Measurements from ENCODE around the gene MAST1. TPM values are rescaled to one million over a fixed set of nuclear protein-coding genes. Genes with fewer than 3 reads are reported as not detected.

MAST1 gene
- total RNA-seq, 1 donor from 2014 or later, result not detected

DNA sequence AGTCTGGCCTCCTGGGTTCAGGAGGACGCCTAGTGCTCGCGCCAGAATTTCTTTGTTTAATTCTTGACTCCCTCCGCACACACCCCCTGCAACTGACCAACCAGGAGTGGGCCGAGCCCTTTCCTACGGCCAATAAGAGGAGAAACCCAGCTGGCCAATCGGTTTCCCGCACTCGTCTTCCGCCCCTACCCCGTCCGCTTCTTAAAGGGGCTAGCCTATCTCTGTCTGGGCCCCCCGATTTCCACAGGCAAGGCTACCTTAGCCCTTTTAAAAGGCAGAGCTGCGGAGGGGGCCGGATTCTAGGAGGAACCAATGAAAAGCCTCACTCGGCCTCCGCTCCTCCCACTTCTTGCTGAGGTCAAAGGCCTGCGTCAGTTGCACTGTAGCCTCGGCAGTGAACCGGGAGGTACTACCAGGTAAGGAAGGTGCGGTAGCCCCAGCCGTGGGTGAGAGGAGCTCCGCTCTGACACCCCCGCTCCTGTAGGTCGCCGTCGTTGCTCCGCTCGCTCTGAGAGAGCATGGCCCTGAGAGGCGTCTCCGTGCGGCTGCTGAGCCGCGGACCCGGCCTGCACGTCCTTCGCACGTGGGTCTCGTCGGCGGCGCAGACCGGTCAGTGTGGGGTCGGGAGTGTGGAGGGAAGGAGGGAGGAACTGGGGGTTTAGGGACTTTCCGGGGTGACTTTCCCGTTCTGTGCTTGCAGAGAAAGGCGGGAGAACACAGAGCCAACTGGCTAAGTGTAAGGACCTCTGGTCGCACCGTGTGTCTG, 52.7 kb downstream of the MAST1 start, which contains the start of gene GCDH:
Gene GCDH (plus strand): TSS at position 374 of the 766 bp plus-strand sequence. CDS start 145 bp downstream, at position 519.
- peak within 1 kb of the TSS; percentile 85 to 98 (median 91) for H3K9ac ChIP-seq (ENCODE audit: low read depth in 1 of 3, low read length in 3 of 3)
- peak within 1 kb of the TSS; percentile 93 to 97 (median 96) for H3K4me3 ChIP-seq (ENCODE audit: low read length in 3 of 3)
- H3K27ac ChIP-seq (ENCODE audit: low read depth, low read length), result peak within 1 kb of the TSS; percentile 78
- H3K4me1 ChIP-seq (ENCODE audit: control insufficient read depth in 3 of 3, insufficient read depth in 3 of 3, low read length in 3 of 3), result peaks cover 14 to 19% (median 17%) of the 10 kb centered on the region in 3 donors
- no peaks in the 10 kb centered on the region for H3K9me3 ChIP-seq (ENCODE audit: control insufficient read depth in 3 of 3, low read length in 3 of 3)
- peaks cover 2 to 5% (median 3%) of the 10 kb centered on the region in 3 donors for H3K27me3 ChIP-seq (ENCODE audit: control insufficient read depth in 3 of 3, insufficient read depth in 3 of 3, low read length in 3 of 3)
- H3K36me3 ChIP-seq (ENCODE audit: control insufficient read depth in 3 of 3, insufficient read depth in 3 of 3, low read length in 3 of 3), result peaks cover 19 to 22% (median 21%) of the 10 kb centered on the region in 3 donors

- H3K4me3 ChIP-seq (ENCODE audit: low read length in 3 of 3), result peak overlapping the region; percentile 93 to 97 (median 96)
- H3K27ac ChIP-seq (ENCODE audit: low read depth, low read length), result peak overlapping the region; percentile 78
- H3K27me3 ChIP-seq (ENCODE audit: control insufficient read depth in 3 of 3, insufficient read depth in 3 of 3, low read length in 3 of 3), result peaks cover 0 to 4% (median 0%) of the 10 kb centered on the region in 3 donors
- peak overlapping the region; percentile 85 to 98 (median 91) for H3K9ac ChIP-seq (ENCODE audit: low read depth in 1 of 3, low read length in 3 of 3)
- no peaks in the 10 kb centered on the region for H3K9me3 ChIP-seq (ENCODE audit: control insufficient read depth in 3 of 3, low read length in 3 of 3)
- H3K4me1 ChIP-seq (ENCODE audit: control insufficient read depth in 3 of 3, insufficient read depth in 3 of 3, low read length in 3 of 3), result peaks cover 14 to 18% (median 17%) of the 10 kb centered on the region in 3 donors
- peaks cover 26 to 28% (median 27%) of the 10 kb centered on the region in 3 donors for H3K36me3 ChIP-seq (ENCODE audit: control insufficient read depth in 3 of 3, insufficient read depth in 3 of 3, low read length in 3 of 3)
Measured at GRCh38 chr19:12891553-12892021, 53.3 kb downstream of the MAST1 start.

DNA sequence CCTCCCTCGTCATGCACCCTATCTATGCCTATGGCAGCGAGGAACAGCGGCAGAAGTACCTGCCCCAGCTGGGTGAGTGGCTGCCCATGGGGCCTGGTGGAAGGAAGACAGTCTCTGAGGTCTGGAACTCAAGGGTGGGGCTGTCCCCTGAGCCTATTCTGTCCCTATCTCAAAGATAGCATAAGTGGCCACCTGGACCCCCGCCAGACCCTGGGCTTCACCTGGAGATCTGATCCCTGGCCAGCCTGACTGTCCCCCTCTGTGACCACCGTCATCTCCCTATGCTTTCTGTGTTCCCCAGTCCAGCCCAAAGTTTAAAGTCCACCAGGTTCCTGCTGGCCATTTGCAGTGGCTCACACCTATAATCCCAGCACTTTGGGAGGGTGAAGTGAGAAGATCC, 55.3 kb downstream of the MAST1 start:
- no peak overlapping the region for H3K9ac ChIP-seq (ENCODE audit: low read depth in 1 of 3, low read length in 3 of 3)
- no peaks in the 10 kb centered on the region for H3K27me3 ChIP-seq (ENCODE audit: control insufficient read depth in 3 of 3, insufficient read depth in 3 of 3, low read length in 3 of 3)
- no peak overlapping the region for H3K4me3 ChIP-seq (ENCODE audit: low read length in 3 of 3)
- no peaks in the 10 kb centered on the region for H3K9me3 ChIP-seq (ENCODE audit: control insufficient read depth in 3 of 3, low read length in 3 of 3)
- no peak overlapping the region for H3K27ac ChIP-seq (ENCODE audit: low read depth, low read length)
- peaks cover 14 to 18% (median 17%) of the 10 kb centered on the region in 3 donors for H3K4me1 ChIP-seq (ENCODE audit: control insufficient read depth in 3 of 3, insufficient read depth in 3 of 3, low read length in 3 of 3)
- peaks cover 38 to 44% (median 42%) of the 10 kb centered on the region in 3 donors for H3K36me3 ChIP-seq (ENCODE audit: control insufficient read depth in 3 of 3, insufficient read depth in 3 of 3, low read length in 3 of 3)

DNA sequence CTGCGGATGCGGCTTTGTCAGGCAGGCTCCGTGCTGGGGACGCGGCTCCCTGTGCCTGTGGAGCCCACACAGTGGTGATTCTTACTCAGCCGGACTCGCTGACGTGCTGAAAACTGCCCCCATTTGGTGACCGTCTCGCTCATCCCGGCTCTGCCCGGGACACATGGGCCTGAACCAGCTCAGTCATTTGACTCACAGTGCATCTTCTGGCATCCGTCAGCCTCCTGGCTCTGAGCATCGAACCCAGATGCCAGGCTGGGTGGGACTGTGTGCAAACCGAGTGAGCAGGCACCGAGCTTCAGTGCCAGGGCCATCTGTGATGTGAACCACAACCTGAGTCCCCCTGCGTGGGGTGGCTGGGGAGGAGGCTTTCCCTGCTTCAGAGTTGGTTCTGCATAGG, 58.1 kb downstream of the MAST1 start:
- Histone ChIP-seq H3K9ac (ENCODE audit: low read depth in 1 of 3, low read length in 3 of 3) (peak overlapping the region in 1 of 3 donors; percentile 8), H3K4me1 (ENCODE audit: control insufficient read depth in 3 of 3, insufficient read depth in 3 of 3, low read length in 3 of 3) (peaks cover 7 to 11% (median 7%) of the 10 kb centered on the region in 3 donors), H3K27ac (ENCODE audit: low read depth, low read length) (no peak overlapping the region), H3K9me3 (ENCODE audit: control insufficient read depth in 3 of 3, low read length in 3 of 3) (no peaks in the 10 kb centered on the region), H3K4me3 (ENCODE audit: low read length in 3 of 3) (no peak overlapping the region), H3K36me3 (ENCODE audit: control insufficient read depth in 3 of 3, insufficient read depth in 3 of 3, low read length in 3 of 3) (peaks cover 45 to 57% (median 50%) of the 10 kb centered on the region in 3 donors), H3K27me3 (ENCODE audit: control insufficient read depth in 3 of 3, insufficient read depth in 3 of 3, low read length in 3 of 3) (no peaks in the 10 kb centered on the region)

DNA sequence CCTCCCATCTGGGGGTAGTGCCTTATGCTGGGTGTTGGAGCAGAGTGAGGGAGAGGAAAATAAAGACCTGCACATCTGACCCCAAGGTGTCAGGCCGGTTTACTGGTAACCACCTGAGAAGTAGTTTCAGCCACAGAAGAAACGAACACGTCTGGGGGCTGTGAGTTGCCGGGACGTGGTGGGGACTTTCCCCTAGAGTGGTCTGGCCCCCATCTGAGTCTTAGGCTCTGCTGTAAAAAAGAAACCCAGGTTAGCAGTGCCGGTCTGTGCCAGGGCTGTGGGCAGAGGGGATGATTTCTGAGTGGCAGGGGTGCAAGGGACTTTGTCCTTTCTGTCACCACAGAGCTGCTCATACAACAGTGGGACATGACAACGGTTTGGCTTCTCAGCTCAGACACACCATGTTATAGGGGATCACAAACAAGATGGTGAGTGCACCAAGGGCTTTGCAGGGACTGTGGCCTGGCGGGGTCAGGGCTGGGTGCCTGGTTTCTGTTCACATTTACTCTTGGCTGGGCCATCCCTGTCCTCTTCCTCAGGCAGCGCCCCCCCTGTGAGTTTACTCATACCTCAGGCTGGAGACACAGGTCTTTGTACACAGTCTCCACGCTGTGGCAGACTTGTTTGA, 61.7 kb downstream of the MAST1 start:
- Histone ChIP-seq H3K27ac (ENCODE audit: low read depth, low read length) (no peak overlapping the region), H3K36me3 (ENCODE audit: control insufficient read depth in 3 of 3, insufficient read depth in 3 of 3, low read length in 3 of 3) (peaks cover 28 to 39% (median 33%) of the 10 kb centered on the region in 3 donors), H3K27me3 (ENCODE audit: control insufficient read depth in 3 of 3, insufficient read depth in 3 of 3, low read length in 3 of 3) (no peaks in the 10 kb centered on the region), H3K4me3 (ENCODE audit: low read length in 3 of 3) (no peak overlapping the region), H3K9me3 (ENCODE audit: control insufficient read depth in 3 of 3, low read length in 3 of 3) (no peaks in the 10 kb centered on the region), H3K4me1 (ENCODE audit: control insufficient read depth in 3 of 3, insufficient read depth in 3 of 3, low read length in 3 of 3) (no peaks in the 10 kb centered on the region), H3K9ac (ENCODE audit: low read depth in 1 of 3, low read length in 3 of 3) (no peak overlapping the region)

DNA sequence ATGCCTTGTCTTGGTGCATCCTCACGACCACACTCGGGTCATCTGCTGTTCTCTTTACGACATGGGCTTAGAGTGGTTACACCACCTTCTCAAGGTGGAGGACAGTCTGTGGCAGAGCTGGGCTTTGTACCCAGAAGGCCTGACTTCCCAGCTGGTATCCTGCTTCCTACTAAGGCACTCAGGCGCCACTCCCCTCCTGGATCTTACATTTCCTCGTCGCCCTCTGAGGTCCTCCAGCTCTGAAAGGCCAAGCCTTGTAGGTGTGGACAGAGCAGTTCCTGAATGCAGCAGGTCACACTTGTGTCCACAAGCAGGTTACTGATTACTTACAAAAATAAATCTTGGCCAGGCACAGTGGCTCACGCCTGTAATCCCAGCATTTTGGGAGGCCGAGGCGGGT, 68.9 kb downstream of the MAST1 start:
- no peak overlapping the region for H3K27ac ChIP-seq (ENCODE audit: low read depth, low read length)
- H3K36me3 ChIP-seq (ENCODE audit: control insufficient read depth in 3 of 3, insufficient read depth in 3 of 3, low read length in 3 of 3), result no peaks in the 10 kb centered on the region
- H3K9me3 ChIP-seq (ENCODE audit: control insufficient read depth in 3 of 3, low read length in 3 of 3), result no peaks in the 10 kb centered on the region
- peaks cover 0 to 1% (median under 1%) of the 10 kb centered on the region in 3 donors for H3K4me1 ChIP-seq (ENCODE audit: control insufficient read depth in 3 of 3, insufficient read depth in 3 of 3, low read length in 3 of 3)
- no peak overlapping the region for H3K4me3 ChIP-seq (ENCODE audit: low read length in 3 of 3)
- H3K27me3 ChIP-seq (ENCODE audit: control insufficient read depth in 3 of 3, insufficient read depth in 3 of 3, low read length in 3 of 3), result no peaks in the 10 kb centered on the region
- H3K9ac ChIP-seq (ENCODE audit: low read depth in 1 of 3, low read length in 3 of 3), result no peak overlapping the region

DNA sequence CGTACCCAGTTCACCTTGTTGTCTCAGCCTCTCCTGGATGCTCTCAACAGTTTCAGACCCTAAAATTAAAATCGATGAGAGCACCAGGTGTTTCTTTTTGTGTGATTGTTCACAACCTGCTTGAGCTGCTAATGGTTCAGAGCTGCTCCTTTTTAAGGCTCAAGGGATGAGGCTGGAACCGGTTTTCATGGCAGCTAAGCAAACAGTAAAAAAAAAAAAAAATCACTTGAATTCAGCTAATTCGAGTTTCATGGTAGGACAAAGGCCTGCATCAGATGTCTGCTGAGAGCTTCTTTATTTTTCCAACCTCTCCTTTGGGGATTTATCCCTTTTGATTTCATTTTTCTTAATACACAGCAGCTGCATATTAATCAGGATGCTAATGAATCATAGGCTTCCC, 74.3 kb downstream of the MAST1 start:
- Histone ChIP-seq H3K36me3 (ENCODE audit: control insufficient read depth in 3 of 3, insufficient read depth in 3 of 3, low read length in 3 of 3) (no peaks in the 10 kb centered on the region), H3K27ac (ENCODE audit: low read depth, low read length) (no peak overlapping the region), H3K4me3 (ENCODE audit: low read length in 3 of 3) (peak overlapping the region; percentile 16 to 63 (median 41)), H3K27me3 (ENCODE audit: control insufficient read depth in 3 of 3, insufficient read depth in 3 of 3, low read length in 3 of 3) (no peaks in the 10 kb centered on the region), H3K9ac (ENCODE audit: low read depth in 1 of 3, low read length in 3 of 3) (peak overlapping the region; percentile 28 to 78 (median 57)), H3K4me1 (ENCODE audit: control insufficient read depth in 3 of 3, insufficient read depth in 3 of 3, low read length in 3 of 3) (peaks cover 13 to 17% (median 16%) of the 10 kb centered on the region in 3 donors), H3K9me3 (ENCODE audit: control insufficient read depth in 3 of 3, low read length in 3 of 3) (no peaks in the 10 kb centered on the region)

DNA sequence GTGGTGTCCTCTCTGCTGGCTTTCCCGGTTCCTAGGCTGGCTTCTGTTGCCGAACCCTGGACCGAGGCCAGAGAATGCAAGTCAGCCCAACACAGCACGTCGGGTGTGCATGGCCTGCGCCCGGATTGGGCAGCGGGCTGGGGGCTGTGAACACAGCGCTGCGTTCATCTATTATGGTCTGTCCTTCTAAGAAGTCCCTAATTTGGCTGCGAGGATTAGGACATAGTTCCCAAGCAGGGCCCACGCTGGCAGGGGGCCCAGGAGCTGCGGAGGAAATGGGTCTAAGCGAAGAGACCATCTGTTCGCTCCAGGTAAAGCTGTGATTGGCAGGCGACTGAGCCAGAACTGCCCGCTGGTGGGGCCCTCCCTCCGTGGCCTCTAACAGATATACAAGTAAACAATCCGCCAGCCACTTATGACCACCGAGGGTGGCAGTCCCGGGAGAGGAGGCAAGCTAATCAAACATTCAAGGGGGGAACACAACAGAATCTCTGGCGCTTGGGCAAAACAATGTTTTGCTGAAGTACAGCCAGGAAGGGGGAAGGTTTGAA, 74.8 kb downstream of the MAST1 start:
- peaks cover 13 to 17% (median 16%) of the 10 kb centered on the region in 3 donors for H3K4me1 ChIP-seq (ENCODE audit: control insufficient read depth in 3 of 3, insufficient read depth in 3 of 3, low read length in 3 of 3)
- no peaks in the 10 kb centered on the region for H3K36me3 ChIP-seq (ENCODE audit: control insufficient read depth in 3 of 3, insufficient read depth in 3 of 3, low read length in 3 of 3)
- peak overlapping the region; percentile 28 to 78 (median 57) for H3K9ac ChIP-seq (ENCODE audit: low read depth in 1 of 3, low read length in 3 of 3)
- peak overlapping the region; percentile 9 for H3K27ac ChIP-seq (ENCODE audit: low read depth, low read length)
- H3K27me3 ChIP-seq (ENCODE audit: control insufficient read depth in 3 of 3, insufficient read depth in 3 of 3, low read length in 3 of 3), result no peaks in the 10 kb centered on the region
- H3K4me3 ChIP-seq (ENCODE audit: low read length in 3 of 3), result peak overlapping the region; percentile 16 to 63 (median 41)
- H3K9me3 ChIP-seq (ENCODE audit: control insufficient read depth in 3 of 3, low read length in 3 of 3), result no peaks in the 10 kb centered on the region

GRCh38 chr19:12913851-12914690, 75.8 kb downstream of the MAST1 start:
- Histone ChIP-seq H3K9ac (ENCODE audit: low read depth in 1 of 3, low read length in 3 of 3) (peak overlapping the region in 1 of 3 donors; percentile 78), H3K36me3 (ENCODE audit: control insufficient read depth in 3 of 3, insufficient read depth in 3 of 3, low read length in 3 of 3) (no peaks in the 10 kb centered on the region), H3K4me3 (ENCODE audit: low read length in 3 of 3) (no peak overlapping the region), H3K27ac (ENCODE audit: low read depth, low read length) (peak overlapping the region; percentile 9), H3K9me3 (ENCODE audit: control insufficient read depth in 3 of 3, low read length in 3 of 3) (no peaks in the 10 kb centered on the region), H3K27me3 (ENCODE audit: control insufficient read depth in 3 of 3, insufficient read depth in 3 of 3, low read length in 3 of 3) (no peaks in the 10 kb centered on the region), H3K4me1 (ENCODE audit: control insufficient read depth in 3 of 3, insufficient read depth in 3 of 3, low read length in 3 of 3) (peaks cover 16 to 20% (median 20%) of the 10 kb centered on the region in 3 donors)
